ENCODE measurements around the gene SERAC1.
"Not testable (repeated sequence)": the region's sequence is repeated elsewhere in the genome, so short reads cannot be mapped to it uniquely, and the experiment has no call there.

DNA sequence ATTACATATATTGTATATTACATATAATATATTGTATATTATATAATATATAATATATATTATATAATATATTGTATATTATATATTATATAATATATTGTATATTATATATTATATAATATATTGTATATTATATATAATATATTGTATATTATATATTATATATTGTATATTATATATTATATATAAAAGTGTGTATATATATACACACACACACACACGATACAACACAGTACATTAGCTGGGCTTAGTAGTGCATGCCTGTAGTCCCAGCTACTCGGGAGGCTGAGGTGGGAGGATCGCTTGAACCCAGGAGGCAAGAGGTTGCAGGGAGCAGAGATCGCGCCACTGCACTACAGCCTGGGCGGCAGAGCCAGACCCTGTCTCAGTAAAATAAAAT lies 1.6 kb upstream of the SERAC1 start:
- TF ChIP-seq, protein P1, sequence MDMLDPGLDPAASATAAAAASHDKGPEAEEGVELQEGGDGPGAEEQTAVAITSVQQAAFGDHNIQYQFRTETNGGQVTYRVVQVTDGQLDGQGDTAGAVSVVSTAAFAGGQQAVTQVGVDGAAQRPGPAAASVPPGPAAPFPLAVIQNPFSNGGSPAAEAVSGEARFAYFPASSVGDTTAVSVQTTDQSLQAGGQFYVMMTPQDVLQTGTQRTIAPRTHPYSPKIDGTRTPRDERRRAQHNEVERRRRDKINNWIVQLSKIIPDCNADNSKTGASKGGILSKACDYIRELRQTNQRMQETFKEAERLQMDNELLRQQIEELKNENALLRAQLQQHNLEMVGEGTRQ (IDR thresholded peaks at IDR 0.05; ENCODE audit: low read depth, low read length) = not testable (repeated sequence)
- TF ChIP-seq MXI1 (IDR thresholded peaks at IDR 0.05; ENCODE audit: borderline replicate concordance, low read depth, low read length); CTCF (conservative IDR thresholded peaks at IDR 0.05; ENCODE audit: low read depth, low read length); RAD21 (IDR thresholded peaks at IDR 0.05; ENCODE audit: low read length); POLR2A (IDR thresholded peaks at IDR 0.05; ENCODE audit: low read depth, low read length); FOS (IDR thresholded peaks at IDR 0.05; ENCODE audit: low read depth, low read length); BHLHE40 (IDR thresholded peaks at IDR 0.05; ENCODE audit: low read depth, low read length); MAZ (IDR thresholded peaks at IDR 0.05; ENCODE audit: borderline replicate concordance, low read depth, low read length); MAFK (IDR thresholded peaks at IDR 0.05; ENCODE audit: low read depth, low read length): not testable (repeated sequence)

Data from IMR-90 (cell line).